ENCODE measurements around the gene PDE6C.
A peak's percentile ranks its signal among the peaks of the same experiment; 100 is the strongest.

PDE6C gene

GRCh38 chr10:93702210-93703001 lies 90.1 kb downstream of the PDE6C start, which contains the start of gene FRA10AC1:
Gene FRA10AC1 (minus strand): TSS chr10:93702592. CDS start chr10:93700106, 2,486 bp downstream.
- TF ChIP-seq, protein P1, sequence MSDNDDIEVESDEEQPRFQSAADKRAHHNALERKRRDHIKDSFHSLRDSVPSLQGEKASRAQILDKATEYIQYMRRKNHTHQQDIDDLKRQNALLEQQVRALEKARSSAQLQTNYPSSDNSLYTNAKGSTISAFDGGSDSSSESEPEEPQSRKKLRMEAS (IDR thresholded peaks at IDR 0.05): peak; percentile 97
- peak; percentile 9; the same call in 1 of the 2 replicates for TF ChIP-seq EGR1 (IDR thresholded peaks at IDR 0.05)
- TF ChIP-seq RAD21 (IDR thresholded peaks at IDR 0.05; ENCODE audit: low read depth): peak; percentile 67
- TF ChIP-seq TEAD4 (IDR thresholded peaks at IDR 0.05): peak; percentile 76
- peak; percentile 92 for TF ChIP-seq USF1 (IDR thresholded peaks at IDR 0.05)
- peak; percentile 81 for TF ChIP-seq EP300 (IDR thresholded peaks at IDR 0.05; ENCODE audit: borderline replicate concordance)
- peak; percentile 88 for TF ChIP-seq YY1 (IDR thresholded peaks at IDR 0.05; ENCODE audit: low read depth)
- TF ChIP-seq ZBTB7A (IDR thresholded peaks at IDR 0.05; ENCODE audit: low read depth): no peak
- TF ChIP-seq NFIC (IDR thresholded peaks at IDR 0.05): peak; percentile 60
- peak; percentile 70; the same call in 1 of the 2 replicates for TF ChIP-seq FOXM1 (IDR thresholded peaks at IDR 0.05; ENCODE audit: borderline replicate concordance, low read depth)
- peak; percentile 54; the same call in 1 of the 2 replicates for TF ChIP-seq CEBPB (IDR thresholded peaks at IDR 0.05)
- TF ChIP-seq TAF1 (IDR thresholded peaks at IDR 0.05; ENCODE audit: low read depth): peak; percentile 99
- TF ChIP-seq TCF12 (IDR thresholded peaks at IDR 0.05; ENCODE audit: low read depth): peak; percentile 91
- TF ChIP-seq CREB1 (IDR thresholded peaks at IDR 0.05; ENCODE audit: low read depth): peak; percentile 56; the same call in 1 of the 2 replicates
- 0 out of 2 replicates have a peak, but pooled peaks have one; percentile 7 for TF ChIP-seq REST (IDR thresholded peaks at IDR 0.05; ENCODE audit: low read depth)

- TF ChIP-seq EGR1 (IDR thresholded peaks at IDR 0.05) (no peak), YY1 (IDR thresholded peaks at IDR 0.05; ENCODE audit: low read depth) (no peak), TCF12 (IDR thresholded peaks at IDR 0.05; ENCODE audit: low read depth) (no peak), CEBPB (IDR thresholded peaks at IDR 0.05) (no peak), EP300 (IDR thresholded peaks at IDR 0.05; ENCODE audit: borderline replicate concordance) (no peak), FOXM1 (IDR thresholded peaks at IDR 0.05; ENCODE audit: borderline replicate concordance, low read depth) (no peak), CREB1 (IDR thresholded peaks at IDR 0.05; ENCODE audit: low read depth) (no peak), USF1 (IDR thresholded peaks at IDR 0.05) (no peak), NFIC (IDR thresholded peaks at IDR 0.05) (no peak), ZBTB7A (IDR thresholded peaks at IDR 0.05; ENCODE audit: low read depth) (no peak), RAD21 (IDR thresholded peaks at IDR 0.05; ENCODE audit: low read depth) (no peak), TAF1 (IDR thresholded peaks at IDR 0.05; ENCODE audit: low read depth) (no peak), TEAD4 (IDR thresholded peaks at IDR 0.05) (no peak), REST (IDR thresholded peaks at IDR 0.05; ENCODE audit: low read depth) (no peak)
- TF ChIP-seq, protein P1 (IDR thresholded peaks at IDR 0.05): no peak
Measured at GRCh38 chr10:93703066-93703465, 90.7 kb downstream of the PDE6C start.

- no peak for TF ChIP-seq FOXM1 (IDR thresholded peaks at IDR 0.05; ENCODE audit: borderline replicate concordance, low read depth)
- no peak for TF ChIP-seq YY1 (IDR thresholded peaks at IDR 0.05; ENCODE audit: low read depth)
- TF ChIP-seq, protein P1 (IDR thresholded peaks at IDR 0.05): no peak
- no peak for TF ChIP-seq TAF1 (IDR thresholded peaks at IDR 0.05; ENCODE audit: low read depth)
- TF ChIP-seq USF1 (IDR thresholded peaks at IDR 0.05): no peak
- TF ChIP-seq RAD21 (IDR thresholded peaks at IDR 0.05; ENCODE audit: low read depth): no peak
- no peak for TF ChIP-seq TEAD4 (IDR thresholded peaks at IDR 0.05)
- no peak for TF ChIP-seq REST (IDR thresholded peaks at IDR 0.05; ENCODE audit: low read depth)
- no peak for TF ChIP-seq CREB1 (IDR thresholded peaks at IDR 0.05; ENCODE audit: low read depth)
- TF ChIP-seq TCF12 (IDR thresholded peaks at IDR 0.05; ENCODE audit: low read depth): no peak
- TF ChIP-seq EGR1 (IDR thresholded peaks at IDR 0.05): no peak
- TF ChIP-seq NFIC (IDR thresholded peaks at IDR 0.05): no peak
- no peak for TF ChIP-seq CEBPB (IDR thresholded peaks at IDR 0.05)
- no peak for TF ChIP-seq EP300 (IDR thresholded peaks at IDR 0.05; ENCODE audit: borderline replicate concordance)
- no peak for TF ChIP-seq ZBTB7A (IDR thresholded peaks at IDR 0.05; ENCODE audit: low read depth)
Measured at GRCh38 chr10:93703841-93704240, 91.5 kb downstream of the PDE6C start.

Data from Ishikawa (cell line).